ENCODE results near the gene NBAS. TPM values are rescaled to one million over a fixed set of nuclear protein-coding genes. Genes with fewer than 3 reads are reported as not detected.

Gene NBAS
- total and polyA plus RNA-seq, 9 of the 15 experiments (the other 6 are each of a cell fraction or from before 2014, with no cell fraction given): 15.3 to 94.4 (median 69.9) TPM

DNA sequence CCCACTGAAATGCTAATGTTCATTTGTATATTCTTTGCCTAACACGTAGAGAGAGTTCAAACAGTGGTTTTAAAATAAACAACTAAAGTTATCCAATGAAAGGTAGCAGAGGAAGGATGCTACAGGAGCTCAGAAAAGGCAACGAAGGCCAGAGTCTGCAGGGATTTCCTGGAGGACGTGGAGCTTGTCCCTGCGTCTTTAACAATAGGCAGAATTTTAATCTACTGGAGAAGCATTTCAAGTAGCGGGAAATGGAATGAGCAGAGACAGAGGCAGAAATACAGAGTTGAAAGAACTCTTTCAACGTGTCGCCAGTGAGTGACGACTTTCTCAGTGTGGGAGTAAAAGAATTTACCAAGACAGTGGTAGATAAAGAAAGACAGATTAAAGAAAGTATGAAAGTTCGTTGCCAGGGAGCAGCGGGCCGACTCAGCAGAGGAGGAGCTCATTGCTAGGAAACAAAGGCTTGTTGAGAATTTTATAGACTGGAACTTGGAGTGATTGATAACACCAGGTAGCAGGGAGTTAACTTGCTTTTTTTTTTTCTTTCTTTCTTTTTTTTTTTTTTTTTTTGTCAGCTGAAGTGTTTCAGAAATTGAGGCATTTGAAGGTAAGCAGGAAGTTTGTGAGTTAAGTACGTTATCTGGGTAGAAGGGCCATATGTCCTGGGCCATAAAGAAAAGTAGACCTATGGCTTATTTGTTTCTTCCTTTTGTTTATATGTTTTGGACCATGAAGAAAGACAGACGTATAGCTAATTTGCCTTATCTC is 625 bp upstream of the NBAS start (continued):
- TF ChIP-seq SNIP1 (IDR thresholded peaks at IDR 0.05; ENCODE audit: low read depth): no peak
- TF ChIP-seq SUPT5H (IDR thresholded peaks at IDR 0.05): peak; percentile 33
- peak; percentile 91 for TF ChIP-seq ZNF384 (IDR thresholded peaks at IDR 0.05; ENCODE audit: low read depth, low read length)
- TF ChIP-seq RCOR1 (IDR thresholded peaks at IDR 0.05; ENCODE audit: borderline replicate concordance in 1 of 2, low read depth in 2 of 2, low read length in 2 of 2): peak in 1 of 2 experiments; percentile 46; a peak in 1 of 4 replicates
- TF ChIP-seq POLR2G (IDR thresholded peaks at IDR 0.05; ENCODE audit: low read depth, low read length): 0 out of 2 replicates have a peak, but pooled peaks have one; percentile 12
- peak; percentile 15 for TF ChIP-seq HDAC3 (IDR thresholded peaks at IDR 0.05; ENCODE audit: borderline replicate concordance, partially characterized antibody)
- TF ChIP-seq PTRF (tag; IDR thresholded peaks at IDR 0.05): 0 out of 2 replicates have a peak, but pooled peaks have one; percentile 31
- TF ChIP-seq, protein P1, sequence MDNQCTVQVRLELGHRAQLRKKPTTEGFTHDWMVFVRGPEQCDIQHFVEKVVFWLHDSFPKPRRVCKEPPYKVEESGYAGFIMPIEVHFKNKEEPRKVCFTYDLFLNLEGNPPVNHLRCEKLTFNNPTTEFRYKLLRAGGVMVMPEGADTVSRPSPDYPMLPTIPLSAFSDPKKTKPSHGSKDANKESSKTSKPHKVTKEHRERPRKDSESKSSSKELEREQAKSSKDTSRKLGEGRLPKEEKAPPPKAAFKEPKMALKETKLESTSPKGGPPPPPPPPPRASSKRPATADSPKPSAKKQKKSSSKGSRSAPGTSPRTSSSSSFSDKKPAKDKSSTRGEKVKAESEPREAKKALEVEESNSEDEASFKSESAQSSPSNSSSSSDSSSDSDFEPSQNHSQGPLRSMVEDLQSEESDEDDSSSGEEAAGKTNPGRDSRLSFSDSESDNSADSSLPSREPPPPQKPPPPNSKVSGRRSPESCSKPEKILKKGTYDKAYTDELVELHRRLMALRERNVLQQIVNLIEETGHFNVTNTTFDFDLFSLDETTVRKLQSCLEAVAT (IDR thresholded peaks at IDR 0.05): peak; percentile 77 to 85
- TF ChIP-seq GABPA (tag; conservative IDR thresholded peaks at IDR 0.05; ENCODE audit: low read depth): peak; percentile 36
- TF ChIP-seq BRD4 (IDR thresholded peaks at IDR 0.05): peak; percentile 78
- TF ChIP-seq, protein P2, sequence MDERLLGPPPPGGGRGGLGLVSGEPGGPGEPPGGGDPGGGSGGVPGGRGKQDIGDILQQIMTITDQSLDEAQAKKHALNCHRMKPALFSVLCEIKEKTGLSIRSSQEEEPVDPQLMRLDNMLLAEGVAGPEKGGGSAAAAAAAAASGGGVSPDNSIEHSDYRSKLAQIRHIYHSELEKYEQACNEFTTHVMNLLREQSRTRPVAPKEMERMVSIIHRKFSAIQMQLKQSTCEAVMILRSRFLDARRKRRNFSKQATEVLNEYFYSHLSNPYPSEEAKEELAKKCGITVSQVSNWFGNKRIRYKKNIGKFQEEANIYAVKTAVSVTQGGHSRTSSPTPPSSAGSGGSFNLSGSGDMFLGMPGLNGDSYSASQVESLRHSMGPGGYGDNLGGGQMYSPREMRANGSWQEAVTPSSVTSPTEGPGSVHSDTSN (CRISPR knock-in tag; IDR thresholded peaks at IDR 0.05; ENCODE audit: low read depth): no peak
- TF ChIP-seq, protein P2 (tag; conservative IDR thresholded peaks at IDR 0.05; ENCODE audit: low read depth): peak; percentile 85
- no peak for TF ChIP-seq ZNF77 (CRISPR knock-in tag; IDR thresholded peaks at IDR 0.05)
- TF ChIP-seq FOXJ2 (tag; IDR thresholded peaks at IDR 0.05): peak; percentile 84
- 0 out of 2 replicates have a peak, but pooled peaks have one; percentile 29 for TF ChIP-seq MBD2 (IDR thresholded peaks at IDR 0.05; ENCODE audit: borderline replicate concordance, low read depth)
- TF ChIP-seq TEAD4 (IDR thresholded peaks at IDR 0.05; ENCODE audit: low read length): peak; percentile 65
- no peak for TF ChIP-seq TEAD4 (CRISPR knock-in tag; IDR thresholded peaks at IDR 0.05; ENCODE audit: borderline replicate concordance)
- TF ChIP-seq ZNF263 (CRISPR knock-in tag; IDR thresholded peaks at IDR 0.05; ENCODE audit: borderline replicate concordance): peak; percentile 11; the same call in 1 of the 2 replicates

Data from K562 (cell line).